Measurements from ENCODE around the gene CSHL1. TPM values are rescaled to one million over a fixed set of nuclear protein-coding genes. Genes with fewer than 3 reads are reported as not detected.
"Not testable (repeated sequence)": the region's sequence is repeated elsewhere in the genome, so short reads cannot be mapped to it uniquely, and the experiment has no call there.

Gene CSHL1
- total RNA-seq, 1 donor from 2014 or later, result not detected

DNA sequence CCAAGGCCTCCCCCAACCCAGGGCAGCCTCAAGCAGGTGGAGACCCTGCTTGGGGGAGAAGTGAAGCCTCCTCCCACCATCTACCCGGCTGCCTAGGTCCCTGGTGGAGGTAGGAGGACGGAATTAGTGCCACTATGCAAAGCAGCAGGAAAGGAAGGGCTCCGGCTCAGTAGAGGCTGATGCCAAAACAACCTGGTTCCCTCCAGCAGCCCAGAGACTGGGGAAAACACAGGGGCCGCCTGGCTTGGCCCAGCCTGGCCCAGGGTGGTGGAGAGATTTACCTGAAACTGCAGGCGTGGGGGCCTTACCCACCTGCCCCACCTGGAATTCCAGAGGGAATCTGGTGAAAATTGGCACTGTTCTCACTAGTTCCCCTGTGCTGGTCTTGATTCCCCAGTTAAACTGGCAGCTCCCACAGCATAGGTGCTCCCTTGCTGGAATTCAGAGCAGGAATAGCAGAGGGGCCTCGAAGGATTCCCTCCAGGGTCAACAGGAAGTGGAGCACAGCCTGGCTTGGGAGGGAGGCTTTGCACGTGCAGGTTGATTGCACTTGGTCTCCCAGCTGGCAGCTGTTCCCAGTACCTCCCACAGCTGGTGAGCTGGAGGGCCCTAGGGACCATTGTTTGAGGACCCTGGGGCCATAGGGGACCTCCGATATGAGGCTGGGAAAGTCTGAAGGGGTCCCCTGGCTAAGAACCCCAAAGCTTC lies 16.6 kb upstream of the CSHL1 start:
- H3K4me3 ChIP-seq (ENCODE audit: low read depth, low read length), result no peak overlapping the region
- TF ChIP-seq, protein P1, sequence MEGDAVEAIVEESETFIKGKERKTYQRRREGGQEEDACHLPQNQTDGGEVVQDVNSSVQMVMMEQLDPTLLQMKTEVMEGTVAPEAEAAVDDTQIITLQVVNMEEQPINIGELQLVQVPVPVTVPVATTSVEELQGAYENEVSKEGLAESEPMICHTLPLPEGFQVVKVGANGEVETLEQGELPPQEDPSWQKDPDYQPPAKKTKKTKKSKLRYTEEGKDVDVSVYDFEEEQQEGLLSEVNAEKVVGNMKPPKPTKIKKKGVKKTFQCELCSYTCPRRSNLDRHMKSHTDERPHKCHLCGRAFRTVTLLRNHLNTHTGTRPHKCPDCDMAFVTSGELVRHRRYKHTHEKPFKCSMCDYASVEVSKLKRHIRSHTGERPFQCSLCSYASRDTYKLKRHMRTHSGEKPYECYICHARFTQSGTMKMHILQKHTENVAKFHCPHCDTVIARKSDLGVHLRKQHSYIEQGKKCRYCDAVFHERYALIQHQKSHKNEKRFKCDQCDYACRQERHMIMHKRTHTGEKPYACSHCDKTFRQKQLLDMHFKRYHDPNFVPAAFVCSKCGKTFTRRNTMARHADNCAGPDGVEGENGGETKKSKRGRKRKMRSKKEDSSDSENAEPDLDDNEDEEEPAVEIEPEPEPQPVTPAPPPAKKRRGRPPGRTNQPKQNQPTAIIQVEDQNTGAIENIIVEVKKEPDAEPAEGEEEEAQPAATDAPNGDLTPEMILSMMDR (conservative IDR thresholded peaks at IDR 0.05; ENCODE audit: low read depth, low read length), result no peak
- no peak for DNase-seq (ENCODE audit: low read depth)

DNA sequence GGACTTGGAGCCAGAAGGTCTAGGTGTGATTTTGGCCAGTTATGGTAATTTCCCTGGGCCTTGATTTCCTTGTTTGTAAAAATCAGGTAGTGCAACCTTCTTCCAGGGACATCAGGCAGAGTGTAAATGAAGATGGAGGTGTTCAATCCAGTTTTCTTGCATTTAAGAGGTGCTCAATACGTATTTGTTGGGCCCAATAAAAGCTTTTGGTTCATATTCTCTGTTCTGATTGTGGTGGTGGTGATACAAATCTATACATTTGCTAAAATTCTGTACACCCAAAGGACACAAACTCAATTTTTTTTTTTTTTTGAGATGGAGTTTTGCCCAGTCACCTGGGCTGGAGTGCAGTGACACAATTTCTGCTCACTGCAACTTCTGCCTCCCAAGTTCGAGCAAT lies 15.1 kb upstream of the CSHL1 start:
- no peak overlapping the region for H3K4me3 ChIP-seq (ENCODE audit: low read depth, low read length)
- TF ChIP-seq, protein P1 (conservative IDR thresholded peaks at IDR 0.05; ENCODE audit: low read depth, low read length), result no peak
- no peak for DNase-seq (ENCODE audit: low read depth)

DNA sequence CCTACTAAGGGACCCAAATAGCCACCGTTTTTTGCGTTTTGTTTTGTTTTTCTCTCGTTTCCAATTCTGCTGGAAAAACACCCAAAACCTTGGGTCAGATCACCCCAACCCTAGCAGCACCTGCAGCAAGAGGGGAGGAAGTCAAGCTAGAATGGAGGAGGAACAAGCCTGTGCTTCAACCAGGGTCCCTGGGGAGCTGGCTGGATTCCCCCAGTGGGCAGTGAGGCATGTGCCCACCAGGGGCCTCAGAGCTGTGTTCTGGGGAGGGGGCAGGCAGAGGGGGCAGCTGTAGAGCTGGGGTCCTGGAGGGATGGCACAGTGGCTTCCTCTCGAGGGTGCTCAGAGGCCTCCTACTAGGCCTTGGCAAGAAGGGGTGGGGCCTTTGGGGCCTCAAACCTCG lies 14.6 kb upstream of the CSHL1 start:
- H3K4me3 ChIP-seq (ENCODE audit: low read depth, low read length), result no peak overlapping the region
- DNase-seq (ENCODE audit: low read depth), result no peak
- TF ChIP-seq, protein P1 (conservative IDR thresholded peaks at IDR 0.05; ENCODE audit: low read depth, low read length), result no peak

DNA sequence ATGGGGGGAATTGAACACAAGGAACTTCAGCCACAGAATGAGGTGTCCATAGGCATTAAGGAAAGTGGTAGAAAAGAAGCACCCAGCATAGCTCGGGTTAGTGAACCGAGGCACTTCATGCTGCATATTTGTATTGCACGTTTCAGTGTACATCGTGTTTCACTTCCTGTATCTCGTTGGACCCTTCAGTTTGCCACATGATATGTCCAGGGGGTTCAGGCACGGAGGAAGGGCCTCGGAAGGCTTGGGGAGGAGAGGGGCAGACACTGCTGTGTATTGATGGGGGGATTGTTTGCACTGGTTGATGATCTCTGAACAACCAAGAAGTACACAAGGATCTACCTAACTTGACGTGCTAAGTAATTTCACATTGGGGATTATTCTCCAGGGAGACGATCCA lies 11.3 kb upstream of the CSHL1 start:
- DNase-seq (ENCODE audit: low read depth); H3K4me3 ChIP-seq (ENCODE audit: low read depth, low read length): not testable (repeated sequence)

DNA sequence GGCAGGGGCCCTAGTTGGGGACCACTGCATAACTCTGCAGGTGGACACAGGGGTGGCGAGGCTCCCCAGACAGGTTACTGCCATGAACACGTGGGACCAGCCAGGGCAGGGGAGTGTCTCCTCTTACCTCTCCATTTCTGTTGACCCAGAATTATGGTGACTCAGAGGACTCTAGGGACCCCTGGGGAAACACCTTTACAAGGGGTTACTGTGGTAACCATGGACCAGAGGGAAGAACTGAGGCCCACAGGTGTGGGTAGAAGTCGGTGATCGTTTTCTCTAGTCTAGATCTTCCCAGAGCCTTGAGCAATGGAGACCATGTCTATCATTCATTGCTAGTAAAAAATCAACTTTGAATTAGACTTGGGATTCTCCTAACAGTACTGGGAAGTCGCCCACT lies 9.7 kb upstream of the CSHL1 start:
- H3K4me3 ChIP-seq (ENCODE audit: low read depth, low read length); DNase-seq (ENCODE audit: low read depth): not testable (repeated sequence)

DNA sequence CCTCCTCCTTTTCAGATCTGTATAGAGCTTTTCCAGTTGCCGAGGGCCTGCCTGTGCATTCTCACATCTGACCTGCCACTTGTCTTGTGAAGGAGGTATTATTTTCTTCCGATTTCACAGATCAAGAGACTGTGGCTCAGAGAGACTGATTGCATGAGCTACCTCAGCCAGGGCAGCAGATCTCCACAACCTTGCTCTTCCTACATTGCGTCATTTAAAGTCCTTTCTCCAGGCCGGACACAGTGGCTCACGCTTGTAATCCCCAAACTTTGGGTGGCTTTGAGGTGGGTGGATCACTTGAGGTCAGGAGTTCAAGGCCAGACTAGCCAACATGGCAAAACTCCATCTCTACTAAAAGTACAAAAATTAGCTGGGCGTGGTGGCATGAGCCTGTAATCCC lies 9.0 kb upstream of the CSHL1 start:
- not testable (repeated sequence) for H3K4me3 ChIP-seq (ENCODE audit: low read depth, low read length)

DNA sequence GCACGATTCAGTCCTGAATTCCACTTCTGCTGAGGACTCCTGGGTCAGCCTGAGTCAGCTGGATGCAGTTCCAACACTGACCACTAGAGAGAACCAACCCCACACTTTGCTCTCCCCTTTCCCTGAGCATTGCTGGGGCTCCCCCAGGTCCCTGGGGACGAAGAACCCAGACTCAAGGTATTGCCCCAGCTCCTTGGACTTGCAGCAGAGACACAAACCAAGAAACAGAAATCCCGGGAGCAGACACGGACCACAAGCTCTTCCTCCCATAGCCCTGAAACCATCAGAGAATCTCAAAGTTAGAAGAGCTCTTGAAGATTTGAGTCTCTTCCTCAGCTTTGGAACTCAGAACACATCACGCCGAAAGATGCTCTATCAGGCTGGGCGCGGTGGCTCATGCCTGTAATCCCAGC lies 8.3 kb upstream of the CSHL1 start:
- no peak overlapping the region for H3K4me3 ChIP-seq (ENCODE audit: low read depth, low read length)
- TF ChIP-seq, protein P1 (conservative IDR thresholded peaks at IDR 0.05; ENCODE audit: low read depth, low read length), result peak; percentile 92
- DNase-seq (ENCODE audit: low read depth), result no peak

More for the DNA sequence above, 9.0 kb upstream of the CSHL1 start:
- DNase-seq (ENCODE audit: low read depth), result not testable (repeated sequence)

DNA sequence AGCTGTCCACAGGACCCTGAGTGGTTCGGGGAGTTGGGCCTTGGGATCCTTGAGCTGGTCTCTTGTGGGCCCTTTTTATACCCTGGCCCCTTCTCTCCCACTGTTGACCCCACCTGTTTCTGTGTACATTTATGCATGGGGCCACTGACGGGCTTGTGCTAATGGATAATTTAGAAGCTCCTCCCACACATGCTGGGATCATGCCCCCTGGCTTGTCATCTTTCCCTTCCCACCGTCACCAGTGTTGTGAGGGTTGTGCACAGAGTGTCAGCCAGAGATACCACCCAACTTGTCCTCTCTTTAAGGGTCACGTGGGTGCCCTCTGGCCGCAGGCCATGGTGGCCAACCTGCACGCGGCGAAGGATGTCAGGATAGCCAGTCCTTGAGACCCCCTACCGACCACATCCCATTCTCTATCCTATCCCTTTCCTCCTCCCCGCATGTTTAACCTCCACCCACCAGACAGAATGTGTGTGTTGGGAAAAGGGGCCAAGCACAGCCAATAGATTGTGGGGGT lies 7.8 kb upstream of the CSHL1 start, which contains the start of gene GH1:
Gene GH1 (minus strand): TSS at position 51 of the 517 bp plus-strand sequence. CDS start 63 bp downstream, outside the sequence.
- not testable (repeated sequence) for H3K4me3 ChIP-seq (ENCODE audit: low read depth, low read length); DNase-seq (ENCODE audit: low read depth)

DNA sequence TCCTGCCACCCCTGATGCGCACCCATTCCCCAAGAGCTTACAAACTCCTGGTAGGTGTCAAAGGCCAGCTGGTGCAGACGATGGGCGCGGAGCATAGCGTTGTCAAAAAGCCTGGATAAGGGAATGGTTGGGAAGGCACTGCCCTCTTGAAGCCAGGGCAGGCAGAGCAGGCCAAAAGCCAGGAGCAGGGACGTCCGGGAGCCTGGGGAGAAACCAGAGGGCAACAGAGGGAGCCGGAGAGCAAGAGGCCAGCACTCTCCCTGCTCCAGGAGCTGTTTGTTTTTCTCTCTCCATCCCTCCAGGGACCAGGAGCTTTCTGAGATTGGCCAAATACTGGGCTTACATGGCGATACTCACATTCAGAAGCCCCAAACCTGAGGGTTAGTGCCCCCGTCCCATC lies 7.2 kb upstream of the CSHL1 start:
- DNase-seq (ENCODE audit: low read depth), result no peak
- H3K4me3 ChIP-seq (ENCODE audit: low read depth, low read length), result no peak overlapping the region
- TF ChIP-seq, protein P1 (conservative IDR thresholded peaks at IDR 0.05; ENCODE audit: low read depth, low read length), result peak; percentile 21
